K562 (cell line): Measurements from ENCODE around the gene DBP. TPM values are rescaled to one million over a fixed set of nuclear protein-coding genes. Genes with fewer than 3 reads are reported as not detected.
A peak's percentile ranks its signal among the peaks of the same experiment; 100 is the strongest.

ENCODE experiments used
- ATF2 ChIP-seq: sonication (generic); formaldehyde crosslinking; IDR thresholded peaks from 2 replicates; pipeline ENCODE4 v1.8.1; 2022; ENCODE audit warnings: missing genetic modification reagents
- BRF2 ChIP-seq: IDR thresholded peaks from 3 replicates; pipeline ENCODE4 v1.6.1; 2011; ENCODE audit warnings: borderline replicate concordance, mild to moderate bottlenecking; ENCODE audit not compliant: insufficient read length, insufficient read depth
- CHD1 ChIP-seq: fragments of 200-600 bp; sonication (generic); IDR thresholded peaks from one replicate; pipeline ENCODE4 v1.6.1; 2012; ENCODE audit warnings: mild to moderate bottlenecking, moderate library complexity, low read length, inconsistent platforms
- CLOCK ChIP-seq: fragments of 250-450 bp; sonication (Bioruptor Pico); IDR thresholded peaks from 2 replicates; pipeline ENCODE4 v1.4.0; 2020; ENCODE audit warnings: mild to moderate bottlenecking, moderate library complexity, borderline replicate concordance
- E2F6 ChIP-seq, 2 experiments: IDR thresholded peaks; 2 replicates each; pipeline ENCODE4 v1.6.1; 2011; ENCODE audit warnings: borderline replicate concordance in 1 of 2, control low read depth in 1 of 2, low read depth in 1 of 2, low read length in 1 of 2, mild to moderate bottlenecking in 1 of 2, mixed read lengths in 1 of 2, moderate library complexity in 1 of 2; ENCODE audit not compliant: insufficient read depth in 1 of 2, insufficient read length in 1 of 2, poor library complexity in 1 of 2, severe bottlenecking in 1 of 2; ENCODE audit errors: extremely low read depth in 1 of 2
- ERF ChIP-seq: fragments of 450-650 bp; formaldehyde crosslinking; IDR thresholded peaks from 2 replicates; pipeline ENCODE4 v1.4.0; 2020; ENCODE audit warnings: mild to moderate bottlenecking, mixed read lengths
- HMG20B ChIP-seq: fragments of 250-450 bp; sonication (Bioruptor Pico); IDR thresholded peaks from 2 replicates; pipeline ENCODE4 v1.5.0; 2021; ENCODE audit warnings: mild to moderate bottlenecking
- HNRNPUL1 ChIP-seq: fragments of 200-400 bp; formaldehyde crosslinking; IDR thresholded peaks from 2 replicates; pipeline ENCODE4 v1.6.1; 2017; ENCODE audit warnings: low read length
- ILF3 ChIP-seq: fragments of 450-650 bp; IDR thresholded peaks from 2 replicates; pipeline ENCODE4 v1.6.1; 2018; ENCODE audit warnings: antibody characterized with exemption, mild to moderate bottlenecking, moderate library complexity, borderline replicate concordance
- IRF9 ChIP-seq: fragments of 450-650 bp; IDR thresholded peaks from 2 replicates; pipeline ENCODE4 v1.6.1; 2016; ENCODE audit warnings: missing biosample characterization, missing genetic modification characterization
- MYC ChIP-seq, 2 experiments: fragments of 250-450 bp in 1 of 2; sonication (Bioruptor Pico) in 1 of 2; IDR thresholded peaks; 2 replicates each; pipeline versions ENCODE4 v1.5.1 to v1.6.1; 2012 to 2021; ENCODE audit warnings: low read depth in 2 of 2, borderline replicate concordance in 1 of 2, improper control_type of control experiment in 1 of 2, low read length in 1 of 2, mild to moderate bottlenecking in 1 of 2, moderate library complexity in 1 of 2
- NR1H2 ChIP-seq: sonication (generic); formaldehyde crosslinking; IDR thresholded peaks from 2 replicates; pipeline ENCODE4 v1.4.0; 2020; ENCODE audit warnings: mild to moderate bottlenecking, missing genetic modification reagents
- NR2C1 ChIP-seq, 2 experiments: fragments of 450-650 bp; IDR thresholded peaks; 2 replicates each; pipeline ENCODE4 v1.6.1; 2017; ENCODE audit warnings: mild to moderate bottlenecking in 2 of 2, antibody characterized with exemption in 1 of 2, inconsistent platforms in 1 of 2, missing compliant biosample characterization in 1 of 2, missing genetic modification characterization in 1 of 2
- SIN3B ChIP-seq: fragments of 450-650 bp; IDR thresholded peaks from 2 replicates; pipeline ENCODE4 v1.6.1; 2017; ENCODE audit warnings: low read depth, mild to moderate bottlenecking, moderate library complexity
- SMC3 ChIP-seq: conservative IDR thresholded peaks from 2 replicates; pipeline ENCODE4 v1.6.1; 2011; ENCODE audit warnings: low read depth, low read length, improper control_type of control experiment; ENCODE audit not compliant: insufficient read depth
- SP2 ChIP-seq: IDR thresholded peaks from 2 replicates; pipeline ENCODE4 v1.6.1; 2011; ENCODE audit warnings: mild to moderate bottlenecking, low read depth, low read length, moderate library complexity; ENCODE audit not compliant: poor library complexity, severe bottlenecking; ENCODE audit errors: extremely low read depth
- ZNF224 ChIP-seq: sonication (generic); formaldehyde crosslinking; IDR thresholded peaks from 2 replicates; pipeline ENCODE4 v1.8.0; 2022; ENCODE audit warnings: mild to moderate bottlenecking, missing genetic modification reagents
- ZNF324 ChIP-seq: fragments of 250-450 bp; sonication (Bioruptor Pico); IDR thresholded peaks from 2 replicates; pipeline ENCODE4 v1.4.0; 2020; ENCODE audit warnings: mild to moderate bottlenecking
- ZNF589 ChIP-seq: fragments of 200-800 bp; sonication (Bioruptor generic); IDR thresholded peaks from 2 replicates; pipeline ENCODE4 v1.6.1; 2016; ENCODE audit warnings: low read depth, missing genetic modification characterization, missing compliant biosample characterization
- polyA plus RNA-seq, 8 experiments: library from polyadenylated mRNA; depleted of rRNA in 4 of 8; stranded (reverse) in 5 of 8; unstranded in 3 of 8; fragments of >200 nt; fragmentation: Nextera tagmentation in 2 of 8; fragmentation: Illumina TruSeq in 1 of 8; extraction: Ambion mirVana in 2 of 8; extraction: Trizol in 1 of 8; gene quantifications; 2 replicates each; pipeline versions ENCODE4 v1.2.1 to v1.2.3, GENCODE V29; 2011 to 2014; ENCODE audit warnings: inconsistent platforms in 1 of 8, missing spikeins in 1 of 8
- total RNA-seq, 7 experiments: library from RNA; depleted of rRNA in 6 of 7; stranded (reverse); fragments of >200 nt in 6 of 7; fragmentation: Illumina TruSeq in 2 of 7; extraction: Trizol in 2 of 7; gene quantifications; 2 replicates each; pipeline versions ENCODE4 v1.2.1 to v1.2.3, GENCODE V29; 2011 to 2021; ENCODE audit warnings: low replicate concordance in 1 of 7

DBP gene
- total and polyA plus RNA-seq, 9 of the 15 experiments (the other 6 are each of a cell fraction or from before 2014, with no cell fraction given): 0.25 to 5.5 (median 1.8) TPM

GRCh38 chr19:48681127-48681470 lies 43.9 kb upstream of the DBP start (continued):
- TF ChIP-seq ZNF224 (CRISPR knock-in tag): no peak
- no peak for TF ChIP-seq HNRNPUL1
- TF ChIP-seq ZNF324 (CRISPR knock-in tag): no peak
- no peak for TF ChIP-seq ERF (CRISPR knock-in tag)
- no peak for TF ChIP-seq ILF3
- TF ChIP-seq NR1H2 (CRISPR knock-in tag): no peak
- no peak for TF ChIP-seq IRF9 (tag)
- TF ChIP-seq SMC3: no peak
- no peak for TF ChIP-seq SIN3B
- TF ChIP-seq SP2: no peak
- peak in 1 of 2 experiments; percentile 30 for TF ChIP-seq E2F6 (IDR thresholded peaks at IDR 0.05; ENCODE audit: borderline replicate concordance in 1 of 2, extremely low read depth in 1 of 2, insufficient read depth in 1 of 2, insufficient read length in 1 of 2, low read depth in 1 of 2, low read length in 1 of 2, poor library complexity in 1 of 2, severe bottlenecking in 1 of 2)
- TF ChIP-seq BRF2: no peak
- TF ChIP-seq HMG20B (CRISPR knock-in tag): no peak
- TF ChIP-seq ATF2: no peak
- no peak for TF ChIP-seq MYC (IDR thresholded peaks at IDR 0.05; ENCODE audit: low read depth, low read length)
- no peak for TF ChIP-seq MYC (CRISPR knock-in tag; IDR thresholded peaks at IDR 0.05; ENCODE audit: borderline replicate concordance, low read depth)
- TF ChIP-seq NR2C1 (IDR thresholded peaks at IDR 0.05): no peak
- no peak for TF ChIP-seq NR2C1 (tag; IDR thresholded peaks at IDR 0.05)
- no peak for TF ChIP-seq CHD1
- TF ChIP-seq ZNF589 (CRISPR knock-in tag): no peak
- no peak for TF ChIP-seq CLOCK (CRISPR knock-in tag)
